ACC112 (cell line): ENCODE measurements around the gene KIF26B.

ENCODE experiments used
- H2AFZ ChIP-seq: fragments of 200-600 bp; sonication (generic); one replicate; pipeline ENCODE4 v1.6.0; 2017; ENCODE audit warnings: antibody characterized with exemption, low read length; ENCODE audit not compliant: unreplicated experiment
- H3K27ac ChIP-seq: fragments of 200-600 bp; sonication (generic); 2 replicates; pipeline ENCODE4 v1.5.1; 2014; ENCODE audit warnings: low read depth, mild to moderate bottlenecking, antibody characterized with exemption, low read length, moderate library complexity
- H3K27me3 ChIP-seq: fragments of 200-600 bp; sonication (generic); 2 replicates; pipeline ENCODE4 v1.6.1; 2014; ENCODE audit warnings: mild to moderate bottlenecking, antibody characterized with exemption, low read length, moderate library complexity, mixed read lengths; ENCODE audit not compliant: insufficient read depth
- H3K36me3 ChIP-seq: fragments of 200-600 bp; sonication (generic); 2 replicates; pipeline ENCODE4 v1.6.1; 2016; ENCODE audit warnings: mild to moderate bottlenecking, antibody characterized with exemption, low read length, moderate library complexity, mixed read lengths; ENCODE audit not compliant: insufficient read depth
- H3K4me1 ChIP-seq: fragments of 200-600 bp; sonication (generic); one replicate; pipeline ENCODE4 v1.6.1; 2016; ENCODE audit warnings: low read length, mixed read lengths; ENCODE audit not compliant: insufficient read depth, unreplicated experiment, control insufficient read depth
- H3K4me3 ChIP-seq: fragments of 200-600 bp; sonication (generic); 2 replicates; pipeline ENCODE4 v1.5.1; 2014; ENCODE audit warnings: mild to moderate bottlenecking, low read depth, low read length
- H3K79me2 ChIP-seq: fragments of 200-600 bp; sonication (generic); one replicate; pipeline ENCODE4 v1.6.0; 2016; ENCODE audit warnings: low read length; ENCODE audit not compliant: control insufficient read depth, unreplicated experiment, insufficient read depth

KIF26B gene

DNA sequence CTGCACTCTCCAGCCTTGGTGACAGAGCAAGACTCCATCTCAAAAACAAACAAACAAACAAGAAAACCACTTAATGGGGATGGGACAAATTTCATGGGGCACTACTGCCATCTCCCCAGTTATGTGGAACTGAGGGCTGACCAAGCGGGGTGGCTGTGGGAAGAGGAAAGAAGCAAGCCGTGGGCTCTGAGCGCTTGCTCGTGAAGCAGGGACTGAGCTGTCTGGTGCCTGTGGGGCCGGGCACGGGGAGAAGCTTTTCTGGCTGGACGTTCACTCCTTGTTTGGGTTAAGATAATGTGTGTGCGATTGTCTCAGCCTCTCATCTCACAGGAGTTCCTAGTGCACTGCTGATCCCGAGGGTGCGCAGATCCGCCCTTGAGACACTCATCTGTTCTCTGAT lies 22.0 kb upstream of the KIF26B start:
- Histone ChIP-seq H3K4me3 (no peak overlapping the region), H2AFZ (no peak overlapping the region), H3K4me1 (no peaks in the 10 kb centered on the region), H3K79me2 (no peaks in the 10 kb centered on the region), H3K36me3 (no peaks in the 10 kb centered on the region), H3K27ac (no peak overlapping the region), H3K27me3 (peaks cover 10% of the 10 kb centered on the region)

DNA sequence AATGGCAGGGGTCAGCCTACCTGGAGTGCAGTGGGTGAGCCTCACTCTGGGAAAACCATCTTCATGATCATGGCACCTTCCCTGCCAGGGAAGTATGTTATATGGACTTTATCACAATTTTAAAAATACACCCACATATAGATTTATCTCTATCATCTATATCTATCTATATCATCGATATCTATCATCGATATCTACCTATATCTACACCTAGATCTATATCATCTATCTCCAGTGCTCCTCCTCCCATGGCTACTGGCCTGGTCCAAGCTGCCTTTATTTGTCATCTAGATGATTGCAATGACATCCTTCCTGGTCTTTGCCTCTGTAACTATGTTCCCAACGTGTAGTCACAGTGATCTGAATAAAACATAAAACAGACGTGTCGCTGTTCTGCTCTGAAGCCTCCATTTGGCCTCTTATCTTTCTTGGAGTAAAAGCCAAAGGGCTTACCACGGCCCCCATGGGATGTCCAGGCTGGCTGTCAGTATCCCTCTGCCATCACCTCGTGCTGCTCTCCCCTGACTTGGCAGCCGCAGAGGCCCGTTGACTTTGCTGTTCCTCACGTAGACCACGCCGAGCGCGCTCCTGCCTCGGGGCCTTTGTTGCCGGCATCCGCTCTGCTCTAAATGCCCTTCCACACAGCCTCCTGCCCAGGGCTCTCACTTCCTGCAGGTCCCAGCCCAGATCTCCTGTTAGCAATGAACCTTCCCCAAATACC lies 20.6 kb upstream of the KIF26B start:
- no peaks in the 10 kb centered on the region for H3K4me1 ChIP-seq
- H3K36me3 ChIP-seq = no peaks in the 10 kb centered on the region
- no peaks in the 10 kb centered on the region for H3K79me2 ChIP-seq
- peaks cover 21% of the 10 kb centered on the region for H3K27me3 ChIP-seq
- no peak overlapping the region for H2AFZ ChIP-seq
- H3K4me3 ChIP-seq = no peak overlapping the region
- H3K27ac ChIP-seq = no peak overlapping the region

DNA sequence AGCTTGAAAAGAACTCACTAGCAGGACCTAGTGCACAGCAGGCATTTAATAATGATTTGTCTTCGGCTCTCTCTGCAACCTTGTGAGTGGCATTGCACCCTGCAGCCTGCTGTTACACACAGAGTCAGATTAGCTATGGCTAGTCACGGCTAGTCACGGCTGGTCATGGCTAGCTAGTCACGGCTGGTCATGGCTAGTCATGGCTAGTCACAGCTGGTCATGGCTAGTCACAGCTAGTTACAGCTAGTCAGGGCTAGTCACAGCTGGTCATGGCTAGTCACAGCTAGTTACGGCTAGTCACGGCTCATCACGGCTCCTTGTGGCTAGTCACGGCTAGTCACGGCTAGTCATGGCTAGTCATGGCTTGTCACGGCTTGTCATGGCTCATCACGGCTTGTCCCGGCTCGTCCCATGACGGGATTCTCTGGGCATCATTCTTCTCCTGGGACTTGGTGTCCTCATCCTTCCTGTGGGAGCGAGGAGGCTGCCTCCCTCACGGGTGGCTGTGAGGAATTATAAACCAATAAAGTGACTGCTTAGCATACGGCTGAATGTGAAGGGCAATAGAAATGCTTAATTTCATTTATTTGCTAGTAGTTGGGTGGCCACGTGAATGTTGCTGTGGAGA lies 12.5 kb upstream of the KIF26B start:
- Histone ChIP-seq H2AFZ (no peak overlapping the region), H3K27me3 (peaks cover 25% of the 10 kb centered on the region), H3K36me3 (no peaks in the 10 kb centered on the region), H3K27ac (no peak overlapping the region), H3K79me2 (no peaks in the 10 kb centered on the region), H3K4me3 (no peak overlapping the region), H3K4me1 (no peaks in the 10 kb centered on the region)

DNA sequence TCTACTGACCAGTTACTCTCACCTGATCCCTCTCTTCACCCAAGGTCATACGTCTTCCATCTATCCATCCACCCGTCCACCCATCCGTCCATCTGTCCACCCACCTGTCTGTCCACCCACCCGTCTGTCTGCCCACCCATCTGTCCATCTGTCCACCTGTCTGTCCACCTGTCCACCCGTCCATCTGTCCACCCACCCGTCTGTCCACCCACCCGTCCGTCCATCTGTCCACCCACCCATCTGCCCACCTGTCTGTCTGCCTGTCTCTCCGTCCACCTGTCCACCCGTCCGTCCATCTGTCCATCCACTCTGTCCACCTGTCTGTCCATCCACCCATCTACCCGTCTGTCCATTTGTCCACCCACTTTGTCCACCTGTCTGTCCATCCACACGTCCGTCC lies 11.8 kb upstream of the KIF26B start:
- Histone ChIP-seq H3K4me3 (no peak overlapping the region), H3K4me1 (no peaks in the 10 kb centered on the region), H2AFZ (no peak overlapping the region), H3K79me2 (no peaks in the 10 kb centered on the region), H3K27me3 (peaks cover 19% of the 10 kb centered on the region), H3K36me3 (no peaks in the 10 kb centered on the region), H3K27ac (no peak overlapping the region)

DNA sequence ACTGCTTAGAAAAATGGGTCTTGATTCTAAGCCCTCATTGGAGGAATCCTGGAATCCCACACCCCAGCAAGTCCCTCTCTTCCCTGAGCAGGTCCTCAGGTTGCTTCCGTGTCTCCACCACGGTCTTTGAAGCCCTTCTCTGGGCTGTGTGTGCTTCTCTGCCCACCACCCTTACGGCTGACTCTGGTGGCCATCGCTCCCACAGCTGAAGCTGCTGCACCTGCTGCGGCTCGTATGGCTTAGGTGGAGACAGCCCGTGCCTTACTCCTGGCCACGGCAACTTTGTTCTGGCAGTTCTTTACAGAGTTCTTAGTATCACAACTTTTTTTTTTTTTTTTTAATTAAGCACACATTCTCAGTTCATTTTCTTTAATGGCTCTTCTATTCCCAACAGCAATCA lies 10.9 kb upstream of the KIF26B start:
- Histone ChIP-seq H3K4me3 (no peak overlapping the region), H3K27ac (no peak overlapping the region), H3K36me3 (no peaks in the 10 kb centered on the region), H3K79me2 (no peaks in the 10 kb centered on the region), H3K4me1 (no peaks in the 10 kb centered on the region), H3K27me3 (peaks cover 16% of the 10 kb centered on the region), H2AFZ (no peak overlapping the region)

DNA sequence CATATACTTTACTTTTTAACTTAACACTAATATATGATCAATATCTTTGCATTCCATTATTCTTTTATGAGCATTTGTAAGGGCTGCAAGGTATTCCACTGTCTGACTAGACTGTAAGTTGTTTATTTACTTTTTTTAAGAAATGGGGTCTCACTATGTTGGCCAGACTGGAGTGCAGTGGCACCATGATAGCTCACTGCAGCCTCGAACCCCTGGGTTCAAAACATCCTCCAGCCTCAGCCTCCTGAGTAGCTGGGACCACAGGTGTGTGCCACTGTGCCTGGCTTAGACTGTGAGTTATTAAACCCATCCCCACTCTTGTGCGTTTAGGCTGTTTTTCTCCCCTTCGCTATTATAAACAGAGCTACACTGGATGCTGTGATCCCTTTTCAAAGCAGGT lies 6.7 kb upstream of the KIF26B start:
- peaks cover 29% of the 10 kb centered on the region for H3K27me3 ChIP-seq
- H3K4me3 ChIP-seq = no peak overlapping the region
- no peaks in the 10 kb centered on the region for H3K36me3 ChIP-seq

DNA sequence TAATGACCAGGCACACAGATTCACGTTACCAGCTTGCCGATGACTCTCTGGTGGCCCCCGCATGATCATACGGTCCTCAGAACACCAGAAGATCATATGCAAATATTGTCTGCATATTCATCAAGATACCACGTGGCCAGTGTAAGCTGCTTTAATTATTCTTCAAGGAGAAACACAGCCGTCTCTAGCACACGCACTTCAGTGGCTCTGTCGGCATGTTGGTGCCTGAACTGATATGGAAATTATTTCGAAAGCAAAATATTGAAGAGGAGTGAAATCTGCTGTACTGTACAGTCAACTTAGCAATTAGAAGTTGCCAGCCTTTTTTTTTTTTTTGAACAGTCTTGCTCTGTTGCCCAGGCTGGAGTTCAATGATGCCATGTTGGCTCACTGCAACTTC lies 5.9 kb upstream of the KIF26B start:
- Histone ChIP-seq H3K27me3 (peaks cover 30% of the 10 kb centered on the region), H3K36me3 (no peaks in the 10 kb centered on the region), H2AFZ (no peak overlapping the region), H3K4me3 (no peak overlapping the region), H3K79me2 (no peaks in the 10 kb centered on the region), H3K27ac (no peak overlapping the region), H3K4me1 (no peaks in the 10 kb centered on the region)

More for the DNA sequence above, 6.7 kb upstream of the KIF26B start:
- H2AFZ ChIP-seq = no peak overlapping the region
- no peak overlapping the region for H3K27ac ChIP-seq
- H3K79me2 ChIP-seq = no peaks in the 10 kb centered on the region
- no peaks in the 10 kb centered on the region for H3K4me1 ChIP-seq

DNA sequence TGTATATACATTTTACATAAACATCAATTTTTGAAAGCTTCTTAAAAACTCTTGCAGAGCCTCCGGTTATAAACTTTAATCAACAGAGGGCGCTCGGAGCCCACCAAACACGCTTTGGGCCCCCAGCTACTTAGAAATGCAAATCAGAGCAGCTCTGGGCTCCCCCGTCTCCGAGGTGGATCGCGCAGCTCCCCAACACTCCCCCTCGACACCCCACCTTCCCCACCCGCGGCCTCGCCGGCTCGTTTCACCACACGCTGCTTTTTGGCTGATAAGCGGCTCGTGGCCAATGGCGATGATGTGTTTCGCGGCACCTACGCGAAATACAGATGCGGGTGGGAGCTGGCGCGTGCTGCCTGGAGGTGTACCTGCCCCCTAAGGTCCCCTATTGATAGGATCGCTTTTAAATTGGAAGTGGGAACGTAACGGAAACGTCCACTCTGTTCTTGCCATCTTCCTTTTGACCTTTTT lies 1.7 kb upstream of the KIF26B start:
- peaks cover 57% of the 10 kb centered on the region for H3K27me3 ChIP-seq
- H3K27ac ChIP-seq = no peak overlapping the region
- peak overlapping the region; percentile 69 for H2AFZ ChIP-seq
- H3K36me3 ChIP-seq = no peaks in the 10 kb centered on the region
- no peaks in the 10 kb centered on the region for H3K79me2 ChIP-seq
- peak overlapping the region; percentile 80 for H3K4me3 ChIP-seq
- H3K4me1 ChIP-seq = no peaks in the 10 kb centered on the region

DNA sequence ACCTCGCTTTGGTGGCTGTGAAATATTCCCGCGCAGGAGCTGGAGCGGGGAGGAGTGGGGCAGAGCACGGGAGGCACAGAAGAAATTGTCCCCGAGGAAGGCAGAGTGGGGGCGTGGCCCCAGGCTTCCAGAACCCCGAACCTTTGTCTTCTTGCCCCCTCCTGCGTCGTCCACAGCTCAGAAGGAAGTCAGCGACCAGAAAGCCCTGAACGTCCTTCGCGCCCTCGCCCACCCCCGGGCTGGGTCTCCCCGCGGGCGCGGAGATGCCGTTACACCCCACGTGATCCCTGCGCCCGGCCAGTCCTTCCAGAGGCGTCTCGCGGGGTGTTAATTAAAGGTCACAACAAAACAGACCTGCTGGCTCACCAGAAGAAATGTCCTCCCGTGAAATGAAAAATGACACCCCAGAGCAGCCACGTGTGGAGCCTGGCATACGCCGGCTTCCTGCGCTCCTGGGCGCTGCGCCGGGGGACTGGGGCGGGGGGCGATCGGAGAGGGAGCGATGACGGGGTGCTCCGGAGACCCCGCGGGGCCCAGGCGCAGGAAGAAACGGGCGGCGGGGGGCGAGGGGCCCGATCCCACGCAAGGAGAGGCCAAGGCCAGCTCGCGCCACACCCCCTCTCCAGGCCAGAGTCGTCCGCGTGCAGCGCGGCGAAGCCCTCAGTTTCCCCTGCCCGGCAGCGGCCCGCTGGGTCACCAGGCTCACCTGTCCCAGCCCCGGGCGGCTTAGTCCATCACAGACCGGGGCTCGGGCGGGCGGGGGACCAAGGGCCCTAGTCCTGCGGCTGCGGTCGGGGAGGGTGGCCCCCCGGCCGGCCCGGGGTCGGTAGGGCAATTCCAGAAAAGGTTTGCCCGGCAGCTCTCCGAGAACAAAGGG lies 995 bp upstream of the KIF26B start:
- peak overlapping the region; percentile 80 for H3K4me3 ChIP-seq
- no peaks in the 10 kb centered on the region for H3K4me1 ChIP-seq
- H2AFZ ChIP-seq = peak overlapping the region; percentile 69
- no peak overlapping the region for H3K27ac ChIP-seq
- peaks cover 61% of the 10 kb centered on the region for H3K27me3 ChIP-seq
- H3K79me2 ChIP-seq = no peaks in the 10 kb centered on the region
- no peaks in the 10 kb centered on the region for H3K36me3 ChIP-seq

DNA sequence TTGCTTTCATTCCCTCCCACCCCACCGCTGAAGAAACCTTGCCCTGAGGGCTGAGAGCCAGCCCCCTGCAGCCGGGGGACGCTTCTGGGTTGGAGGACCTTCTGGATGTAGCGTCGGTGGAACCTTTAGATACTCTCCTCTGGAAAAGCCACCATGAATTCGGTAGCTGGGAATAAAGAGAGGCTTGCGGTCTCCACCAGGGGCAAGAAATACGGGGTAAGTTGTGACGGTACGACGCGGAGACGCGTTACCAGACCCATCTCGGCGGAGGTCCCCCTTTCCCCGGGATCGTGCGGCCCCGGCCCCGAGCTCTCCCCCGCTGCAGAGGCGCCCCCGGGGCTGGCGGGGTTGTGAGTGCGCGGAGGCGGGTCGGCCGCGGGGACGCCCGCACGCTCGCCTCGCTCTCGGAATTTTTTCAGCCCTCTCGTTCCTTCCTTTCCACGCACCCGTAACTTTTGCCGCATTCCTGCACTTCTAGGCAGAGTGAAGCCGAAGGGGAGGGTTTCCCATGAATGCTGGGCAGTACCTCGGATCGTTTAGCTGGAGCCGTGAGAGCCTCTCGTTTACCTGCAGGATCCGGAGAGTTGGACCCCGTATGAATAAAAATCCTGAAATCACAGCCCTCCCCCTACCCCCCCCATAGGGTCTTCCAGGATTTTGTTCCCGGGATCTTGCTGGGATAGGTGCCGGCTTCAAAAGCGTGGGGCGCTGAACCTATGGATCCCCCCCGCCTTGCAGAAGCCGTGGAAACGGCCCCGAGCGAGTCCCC lies 671 bp downstream of the KIF26B start:
- no peaks in the 10 kb centered on the region for H3K4me1 ChIP-seq
- H3K4me3 ChIP-seq = peak overlapping the region; percentile 80
- no peak overlapping the region for H3K27ac ChIP-seq
- peak overlapping the region; percentile 43 for H2AFZ ChIP-seq
- no peaks in the 10 kb centered on the region for H3K36me3 ChIP-seq
- peaks cover 73% of the 10 kb centered on the region for H3K27me3 ChIP-seq
- H3K79me2 ChIP-seq = no peaks in the 10 kb centered on the region
